Kidney (tissue), 14 donors: ENCODE measurements around the gene COQ7. TPM values are rescaled to one million over a fixed set of nuclear protein-coding genes. Genes with fewer than 3 reads are reported as not detected.

Experiments
- DNase-seq, 5 donors: peaks; one replicate each; pipeline ENCODE4 v3.0.0-alpha.2; 2013 to 2020
- FAIRE-seq: peaks from 2 replicates; lab custom pipeline; 2012; peaks lifted over from hg19 to GRCh38; lab: Jason Lieb, UNC
- H3K27ac ChIP-seq, 2 donors: one replicate each; pipeline ENCODE4 v1.7.0; 2013; ENCODE audit warnings: low read depth in 2 of 2, low read length in 2 of 2, inconsistent platforms in 1 of 2
- H3K27me3 ChIP-seq: one replicate; pipeline ENCODE4 v1.7.1; 2013; ENCODE audit warnings: low read length, inconsistent platforms; ENCODE audit not compliant: control insufficient read depth, insufficient read depth
- H3K36me3 ChIP-seq, 3 donors: one replicate each; pipeline versions ENCODE4 v1.7.0 to v1.7.1; 2013; ENCODE audit warnings: low read length in 3 of 3, control low read depth in 1 of 3, inconsistent platforms in 1 of 3; ENCODE audit not compliant: insufficient read depth in 3 of 3, control insufficient read depth in 2 of 3
- H3K4me1 ChIP-seq, 3 donors: one replicate each; pipeline versions ENCODE4 v1.7.0 to v1.7.1; 2013; ENCODE audit warnings: low read length in 3 of 3, inconsistent platforms in 1 of 3, low read depth in 1 of 3; ENCODE audit not compliant: control insufficient read depth in 2 of 3, insufficient read depth in 2 of 3
- H3K4me3 ChIP-seq, 3 donors: one replicate each; pipeline versions ENCODE4 v1.7.0 to v1.8.1; 2013; ENCODE audit warnings: low read length in 3 of 3, control low read depth in 1 of 3, inconsistent platforms in 1 of 3
- H3K9ac ChIP-seq, 3 donors: one replicate each; pipeline versions ENCODE4 v1.7.0 to v1.7.1; 2013; ENCODE audit warnings: low read length in 3 of 3, control low read depth in 1 of 3, inconsistent platforms in 1 of 3
- H3K9me3 ChIP-seq, 3 donors: one replicate each; pipeline versions ENCODE4 v1.7.0 to v1.7.1; 2013; ENCODE audit warnings: low read length in 3 of 3, control low read depth in 1 of 3, inconsistent platforms in 1 of 3; ENCODE audit not compliant: control insufficient read depth in 2 of 3, insufficient read depth in 1 of 3
- CTCF ChIP-seq: IDR thresholded peaks from 3 replicates; pipeline ENCODE4 v1.5.1; 2012; ENCODE audit warnings: mild to moderate bottlenecking, moderate library complexity, borderline replicate concordance; ENCODE audit not compliant: insufficient read depth; ENCODE audit errors: extremely low read depth
- intact Hi-C: fragments of 100-400 bp; cut with DNase I; formaldehyde crosslinking; loops from one replicate; pipeline ENCODE4 v1.11.1; 2022
- polyA plus RNA-seq: library from polyadenylated mRNA; stranded (reverse); fragments of 350-450 nt; fragmentation: Illumina TruSeq; extraction: RNeasy Lipid Tissue Mini Kit (QIAGEN cat#74804); gene quantifications from one replicate; pipeline ENCODE4 v1.2.3, GENCODE V29; 2014; ENCODE audit warnings: low read depth, low replicate concordance; ENCODE audit not compliant: insufficient read depth
- total RNA-seq: library from RNA; stranded (reverse); fragmentation: NEBNext Ultra II Directional; extraction: Animal tissue kit (Norgen Biotek cat#: 25700); gene quantifications from one replicate; pipeline ENCODE4 v1.2.1, GENCODE V29; 2021
- donor health status: control.
- donor health status: control.
- donor health status: control.
- donor health status: control.
- donor health status: control.
- donor health status: DM: yes; HTN: yes; CAD: no.
- donor health status: Normal renal cell carcinoma (clear cell type).

The COQ7 gene
- total and polyA plus RNA-seq, 2 donors from 2014 or later: 18.8 to 32.5 TPM

DNA sequence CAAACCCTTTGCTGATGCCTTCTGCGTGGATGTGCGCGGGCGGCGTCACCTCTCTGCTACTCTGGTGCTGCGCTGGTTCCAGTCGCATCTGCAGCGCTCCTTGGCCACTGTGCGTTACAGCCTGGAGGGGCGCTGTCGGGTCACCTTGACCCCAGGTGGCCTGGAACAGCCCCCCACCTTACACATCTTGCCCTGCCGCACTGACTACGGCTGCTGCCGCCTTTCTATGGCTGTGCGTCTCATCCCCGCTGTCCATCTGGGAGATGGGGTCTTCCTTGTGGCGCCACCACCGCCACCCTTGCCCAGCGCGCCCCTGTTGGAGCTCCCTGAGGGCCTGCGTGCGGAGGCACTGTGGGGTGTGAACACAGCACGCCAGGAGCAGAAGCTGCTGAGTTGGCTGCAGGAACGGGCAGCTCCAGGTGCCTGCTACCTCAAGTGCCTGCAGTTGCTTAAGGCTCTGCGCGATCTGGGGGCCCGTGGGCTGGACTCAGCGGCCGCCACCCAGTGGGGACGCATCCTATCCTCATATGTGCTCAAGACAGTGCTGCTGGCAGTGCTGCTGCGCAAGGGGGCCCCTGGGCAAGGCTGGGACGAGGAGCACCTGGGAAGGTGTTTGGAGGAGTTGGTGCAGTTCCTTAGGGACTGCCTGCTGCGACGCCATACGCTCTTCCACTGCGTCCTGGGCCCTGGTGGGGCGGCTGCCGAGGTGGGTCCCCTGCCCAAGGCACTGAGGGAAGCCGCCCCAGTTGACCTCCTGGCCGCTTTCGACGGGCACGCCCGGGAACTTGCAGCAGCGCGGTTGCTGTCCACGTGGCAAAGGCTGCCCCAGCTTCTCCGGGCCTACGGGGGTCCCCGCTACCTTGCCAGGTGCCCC lies 48.0 kb downstream of the COQ7 start:
- no peak for TF ChIP-seq CTCF
- FAIRE-seq: no peak
- H3K4me1 ChIP-seq: peaks cover 0 to 27% (median 0%) of the 10 kb centered on the region in 3 donors

GRCh38 chr16:19116711-19117449 lies 49.5 kb downstream of the COQ7 start:
- Histone ChIP-seq H3K27me3 (no peaks in the 10 kb centered on the region), H3K4me3 (no peak overlapping the region), H3K9ac (no peak overlapping the region), H3K9me3 (no peaks in the 10 kb centered on the region), H3K4me1 (peaks cover 0 to 27% (median 0%) of the 10 kb centered on the region in 3 donors), H3K27ac (no peak overlapping the region), H3K36me3 (peaks cover 0 to 12% (median 0%) of the 10 kb centered on the region in 3 donors)
- FAIRE-seq: no peak
- TF ChIP-seq CTCF: no peak
- intact Hi-C loops: no loop called here
- DNase-seq: no peak

More for the DNA sequence above, 48.0 kb downstream of the COQ7 start:
- intact Hi-C loops: no loop called here
- H3K36me3 ChIP-seq: peaks cover 0 to 5% (median 0%) of the 10 kb centered on the region in 3 donors
- no peaks in the 10 kb centered on the region for H3K9me3 ChIP-seq
- peak overlapping the region; percentile 82 to 94 for H3K27ac ChIP-seq
- H3K4me3 ChIP-seq: peak overlapping the region in 1 of 3 donors; percentile 67
- H3K27me3 ChIP-seq: no peaks in the 10 kb centered on the region
- peak in 2 of 5 donors; percentile 71 to 72 for DNase-seq
- H3K9ac ChIP-seq: no peak overlapping the region

- no peak for FAIRE-seq
- Histone ChIP-seq H3K4me3 (peak overlapping the region in 2 of 3 donors; percentile 14 to 48), H3K36me3 (peaks cover 0 to 14% (median 0%) of the 10 kb centered on the region in 3 donors), H3K9ac (no peak overlapping the region), H3K9me3 (no peaks in the 10 kb centered on the region), H3K27ac (peak overlapping the region; percentile 43 to 84), H3K4me1 (peaks cover 0 to 27% (median 0%) of the 10 kb centered on the region in 3 donors), H3K27me3 (no peaks in the 10 kb centered on the region)
- TF ChIP-seq CTCF: no peak
- no peak for DNase-seq
- intact Hi-C loops: no loop called here
Observed at GRCh38 chr16:19118938-19119431, 51.6 kb downstream of the COQ7 start.
